GM12878 (cell line): ENCODE measurements around the gene PRKAR1A. TPM values are rescaled to one million over a fixed set of nuclear protein-coding genes. Genes with fewer than 3 reads are reported as not detected.

Source experiments
- ATAC-seq: fragments of 200-7000 bp; cut with Tn5 transposase; 3 replicates; pipeline ENCODE4 v1.9.1; 2020; ENCODE audit warnings: mild to moderate bottlenecking, moderate library complexity
- BruUV-seq: library from RNA; stranded (reverse); fragments of 400-500 nt; replicated peaks from 2 replicates; lab custom pipeline; 2021; lab: Mats Ljungman, UMichigan
- CTCF ChIA-PET: fragments of 300-600 bp; sonication (Branson Sonifier 250); formaldehyde crosslinking; extraction: SDS; loops from one replicate; lab custom pipeline; 2021; ENCODE audit warnings: inconsistent platforms; lab: Yijun Ruan, JAX
- POLR2A ChIA-PET: fragments of 350-600 bp; formaldehyde crosslinking; extraction: SDS; loops from one replicate; lab custom pipeline; 2021; ENCODE audit warnings: inconsistent platforms; lab: Charles Lee
- RAD21 ChIA-PET: fragments of 300-600 bp; sonication (Branson Sonifier 250); formaldehyde crosslinking; loops from one replicate; lab custom pipeline; 2023; ENCODE audit warnings: antibody characterized with exemption; ENCODE audit not compliant: unreplicated experiment; lab: Charles Lee
- SMC1A ChIA-PET: fragments of 300-600 bp; sonication (Branson Sonifier 250); formaldehyde crosslinking; loops from one replicate; lab custom pipeline; 2023; ENCODE audit not compliant: unreplicated experiment, uncharacterized antibody; lab: Charles Lee
- DNase-seq: peaks from one replicate; pipeline ENCODE4 v3.0.0-alpha.2; 2011; ENCODE audit warnings: low read depth, low spot score
- FAIRE-seq: peaks from 3 replicates; lab custom pipeline; 2011; peaks lifted over from hg19 to GRCh38; lab: Jason Lieb, UNC
- H2AFZ ChIP-seq: 2 replicates; pipeline ENCODE4 v1.6.0; 2011; ENCODE audit warnings: low read depth, low read length, control low read depth; ENCODE audit not compliant: control insufficient read depth
- H3K27ac ChIP-seq: 2 replicates; pipeline ENCODE4 v1.5.1; 2011; ENCODE audit warnings: control low read depth; ENCODE audit not compliant: control insufficient read depth, insufficient read depth
- H3K27me3 ChIP-seq, 2 experiments: replicated peaks in 1 of 2; 2 replicates each; pipeline versions ENCODE4 v1.6.0 to v1.6.1; 2011; ENCODE audit warnings: low read length in 1 of 2; ENCODE audit not compliant: control insufficient read depth in 2 of 2, insufficient read depth in 2 of 2
- H3K36me3 ChIP-seq, 2 experiments: 2 replicates each; pipeline ENCODE4 v1.5.1; 2011; ENCODE audit warnings: low read length in 1 of 2; ENCODE audit not compliant: control insufficient read depth in 2 of 2, insufficient read depth in 2 of 2
- H3K4me1 ChIP-seq: 2 replicates; pipeline ENCODE4 v1.6.1; 2011; ENCODE audit warnings: mild to moderate bottlenecking, low read length, moderate library complexity, mixed read lengths; ENCODE audit not compliant: control insufficient read depth, insufficient read depth
- H3K4me2 ChIP-seq: 2 replicates; pipeline ENCODE4 v1.6.0; 2011; ENCODE audit warnings: control low read depth; ENCODE audit not compliant: control insufficient read depth, insufficient read depth
- H3K4me3 ChIP-seq: fragments of 200-600 bp; sonication (generic); 2 replicates; pipeline ENCODE4 v1.5.1; 2016
- H3K79me2 ChIP-seq: 2 replicates; pipeline ENCODE4 v1.6.0; 2011; ENCODE audit warnings: low read length; ENCODE audit not compliant: control insufficient read depth, insufficient read depth
- H3K9ac ChIP-seq: 2 replicates; pipeline ENCODE4 v1.8.0; 2011; ENCODE audit warnings: low read length, control low read depth, mixed read lengths; ENCODE audit not compliant: control insufficient read depth, insufficient read depth
- H3K9me3 ChIP-seq: replicated peaks from 3 replicates; pipeline ENCODE4 v1.5.1; 2011; ENCODE audit warnings: mild to moderate bottlenecking, low read length; ENCODE audit not compliant: control insufficient read depth, insufficient read depth
- H4K20me1 ChIP-seq: 2 replicates; pipeline ENCODE4 v1.6.0; 2011; ENCODE audit not compliant: control insufficient read depth, insufficient read depth
- CHD4 ChIP-seq: fragments of 200-600 bp; sonication (generic); IDR thresholded peaks from 2 replicates; pipeline ENCODE4 v1.6.1; 2016; ENCODE audit warnings: mild to moderate bottlenecking
- FOXK2 ChIP-seq: fragments of 450-650 bp; IDR thresholded peaks from 2 replicates; pipeline ENCODE4 v1.6.1; 2017; ENCODE audit warnings: mild to moderate bottlenecking, moderate library complexity
- SP1 ChIP-seq: IDR thresholded peaks from one replicate; pipeline ENCODE4 v1.6.1; 2011; ENCODE audit warnings: low read depth, low read length
- TCF12 ChIP-seq: IDR thresholded peaks from 2 replicates; pipeline ENCODE4 v1.6.1; 2011; ENCODE audit warnings: low read depth, mild to moderate bottlenecking, low read length
- WGBS: methylation state at CpG from one replicate; pipeline ENCODE4 v1.1.6; 2016; ENCODE audit warnings: low lambda C conversion rate; ENCODE audit not compliant: insufficient replicate concordance, insufficient coverage; ENCODE audit errors: missing lambda C conversion rate; 5-methylcytosine and 5-hydroxymethylcytosine counted together
- in situ Hi-C: fragments of 300-500 bp; cut with MboI; formaldehyde crosslinking; loops from 9 replicates; pipeline ENCODE4 v1.14.3; 2018; ENCODE audit warnings: mixed read lengths
- intact Hi-C: fragments of 100-400 bp; cut with micrococcal nuclease; formaldehyde crosslinking; loops from one replicate; pipeline ENCODE4 v1.14.2; 2022; ENCODE audit not compliant: unreplicated experiment
- polyA plus RNA-seq, 11 experiments: library from polyadenylated mRNA; depleted of rRNA in 4 of 11; unstranded in 6 of 11; stranded (reverse) in 5 of 11; fragments of >200 nt; fragmentation: Nextera tagmentation in 4 of 11; fragmentation: Illumina TruSeq in 1 of 11; extraction: Ambion mirVana in 4 of 11; extraction: Trizol in 1 of 11; gene quantifications; 1 replicate in 1 of 11; 2 replicates in 10 of 11; pipeline versions ENCODE4 v1.2.1 to v1.2.3, GENCODE V29; 2011 to 2016; ENCODE audit warnings: inconsistent platforms in 2 of 11, missing spikeins in 2 of 11, low read depth in 1 of 11
- total RNA-seq, 4 experiments: library from RNA; depleted of rRNA in 3 of 4; stranded (reverse); fragments of >200 nt in 3 of 4; fragmentation: Illumina TruSeq in 1 of 4; extraction: Trizol in 1 of 4; gene quantifications; 2 replicates each; pipeline versions ENCODE4 v1.2.1 to v1.2.3, GENCODE V29; 2013 to 2021
- TF ChIP-seq, protein P1 (sequence below): fragments of 450-650 bp; IDR thresholded peaks from 2 replicates; pipeline ENCODE4 v1.6.1; 2016; ENCODE audit warnings: mild to moderate bottlenecking, moderate library complexity, borderline replicate concordance
- TF ChIP-seq, protein P2 (sequence below): fragments of 450-650 bp; formaldehyde crosslinking; IDR thresholded peaks from 2 replicates; pipeline ENCODE4 v1.4.0; 2022; ENCODE audit warnings: mild to moderate bottlenecking, moderate library complexity
- TF ChIP-seq, protein P3 (sequence below): IDR thresholded peaks from 2 replicates; pipeline ENCODE4 v1.6.1; 2011; ENCODE audit warnings: mild to moderate bottlenecking, low read depth, low read length, moderate library complexity; ENCODE audit not compliant: insufficient replicate concordance

The PRKAR1A gene
- total and polyA plus RNA-seq, 10 of the 15 experiments (the other 5 are each of a cell fraction or from before 2014, with no cell fraction given) = 29.1 to 200 (median 125) TPM

DNA sequence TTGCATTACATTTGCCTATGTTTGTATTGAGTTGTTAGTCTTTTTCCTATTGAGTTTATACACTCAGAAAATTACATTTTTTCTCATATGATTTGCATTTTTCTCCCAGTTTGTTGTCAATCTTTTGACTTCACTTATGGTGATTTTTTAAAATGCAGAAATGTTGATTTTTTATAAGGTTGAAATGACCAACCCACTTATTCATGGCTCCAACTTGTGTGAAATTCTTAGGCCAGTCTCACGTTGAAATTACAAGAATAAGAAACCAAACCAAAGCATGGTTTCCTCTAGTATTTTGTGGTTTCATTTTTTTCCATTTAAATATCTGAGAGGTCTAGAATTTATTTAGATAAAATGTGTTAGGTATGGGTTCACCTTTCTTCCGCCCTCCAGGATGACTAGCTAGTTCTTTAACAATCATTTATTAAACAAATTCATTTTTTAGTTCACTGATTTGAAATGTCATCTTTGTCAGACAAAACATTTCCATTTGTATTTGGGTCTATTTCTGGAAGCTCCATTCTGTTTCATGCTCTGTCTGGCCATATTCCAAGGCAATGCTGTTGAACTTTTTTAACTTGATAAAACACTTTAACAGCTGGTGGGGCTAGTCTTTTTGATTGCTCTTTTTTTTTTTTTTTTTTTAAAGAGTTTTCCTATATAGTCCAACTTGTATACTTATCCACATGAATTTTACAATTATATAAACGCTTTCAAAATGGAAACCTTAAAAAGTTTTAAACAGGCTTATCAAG, 48.9 kb downstream of the PRKAR1A start:
- FAIRE-seq (no peak), ATAC-seq (no peak), DNase-seq (no peak)
- Histone ChIP-seq H3K9ac (no peak overlapping the region), H3K27ac (no peak overlapping the region), H3K27me3 (no peaks in the 10 kb centered on the region), H3K36me3 (no peaks in the 10 kb centered on the region), H3K9me3 (no peaks in the 10 kb centered on the region), H3K4me1 (no peaks in the 10 kb centered on the region), H3K4me3 (no peak overlapping the region), H3K79me2 (no peaks in the 10 kb centered on the region), H4K20me1 (no peaks in the 10 kb centered on the region), H2AFZ (no peak overlapping the region), H3K4me2 (no peak overlapping the region)
- WGBS = 4% methylated on average over 3 of the region's 3 CpGs
- intact Hi-C loops = no loop called here
- POLR2A ChIA-PET = no interaction called here
- SMC1A ChIA-PET = no interaction called here
- RAD21 ChIA-PET = no interaction called here
- CTCF ChIA-PET = no interaction called here
- BruUV-seq = no TSS peak
- TF ChIP-seq, protein P1, sequence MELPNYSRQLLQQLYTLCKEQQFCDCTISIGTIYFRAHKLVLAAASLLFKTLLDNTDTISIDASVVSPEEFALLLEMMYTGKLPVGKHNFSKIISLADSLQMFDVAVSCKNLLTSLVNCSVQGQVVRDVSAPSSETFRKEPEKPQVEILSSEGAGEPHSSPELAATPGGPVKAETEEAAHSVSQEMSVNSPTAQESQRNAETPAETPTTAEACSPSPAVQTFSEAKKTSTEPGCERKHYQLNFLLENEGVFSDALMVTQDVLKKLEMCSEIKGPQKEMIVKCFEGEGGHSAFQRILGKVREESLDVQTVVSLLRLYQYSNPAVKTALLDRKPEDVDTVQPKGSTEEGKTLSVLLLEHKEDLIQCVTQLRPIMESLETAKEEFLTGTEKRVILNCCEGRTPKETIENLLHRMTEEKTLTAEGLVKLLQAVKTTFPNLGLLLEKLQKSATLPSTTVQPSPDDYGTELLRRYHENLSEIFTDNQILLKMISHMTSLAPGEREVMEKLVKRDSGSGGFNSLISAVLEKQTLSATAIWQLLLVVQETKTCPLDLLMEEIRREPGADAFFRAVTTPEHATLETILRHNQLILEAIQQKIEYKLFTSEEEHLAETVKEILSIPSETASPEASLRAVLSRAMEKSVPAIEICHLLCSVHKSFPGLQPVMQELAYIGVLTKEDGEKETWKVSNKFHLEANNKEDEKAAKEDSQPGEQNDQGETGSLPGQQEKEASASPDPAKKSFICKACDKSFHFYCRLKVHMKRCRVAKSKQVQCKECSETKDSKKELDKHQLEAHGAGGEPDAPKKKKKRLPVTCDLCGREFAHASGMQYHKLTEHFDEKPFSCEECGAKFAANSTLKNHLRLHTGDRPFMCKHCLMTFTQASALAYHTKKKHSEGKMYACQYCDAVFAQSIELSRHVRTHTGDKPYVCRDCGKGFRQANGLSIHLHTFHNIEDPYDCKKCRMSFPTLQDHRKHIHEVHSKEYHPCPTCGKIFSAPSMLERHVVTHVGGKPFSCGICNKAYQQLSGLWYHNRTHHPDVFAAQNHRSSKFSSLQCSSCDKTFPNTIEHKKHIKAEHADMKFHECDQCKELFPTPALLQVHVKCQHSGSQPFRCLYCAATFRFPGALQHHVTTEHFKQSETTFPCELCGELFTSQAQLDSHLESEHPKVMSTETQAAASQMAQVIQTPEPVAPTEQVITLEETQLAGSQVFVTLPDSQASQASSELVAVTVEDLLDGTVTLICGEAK = no peak
- TF ChIP-seq, protein P2, sequence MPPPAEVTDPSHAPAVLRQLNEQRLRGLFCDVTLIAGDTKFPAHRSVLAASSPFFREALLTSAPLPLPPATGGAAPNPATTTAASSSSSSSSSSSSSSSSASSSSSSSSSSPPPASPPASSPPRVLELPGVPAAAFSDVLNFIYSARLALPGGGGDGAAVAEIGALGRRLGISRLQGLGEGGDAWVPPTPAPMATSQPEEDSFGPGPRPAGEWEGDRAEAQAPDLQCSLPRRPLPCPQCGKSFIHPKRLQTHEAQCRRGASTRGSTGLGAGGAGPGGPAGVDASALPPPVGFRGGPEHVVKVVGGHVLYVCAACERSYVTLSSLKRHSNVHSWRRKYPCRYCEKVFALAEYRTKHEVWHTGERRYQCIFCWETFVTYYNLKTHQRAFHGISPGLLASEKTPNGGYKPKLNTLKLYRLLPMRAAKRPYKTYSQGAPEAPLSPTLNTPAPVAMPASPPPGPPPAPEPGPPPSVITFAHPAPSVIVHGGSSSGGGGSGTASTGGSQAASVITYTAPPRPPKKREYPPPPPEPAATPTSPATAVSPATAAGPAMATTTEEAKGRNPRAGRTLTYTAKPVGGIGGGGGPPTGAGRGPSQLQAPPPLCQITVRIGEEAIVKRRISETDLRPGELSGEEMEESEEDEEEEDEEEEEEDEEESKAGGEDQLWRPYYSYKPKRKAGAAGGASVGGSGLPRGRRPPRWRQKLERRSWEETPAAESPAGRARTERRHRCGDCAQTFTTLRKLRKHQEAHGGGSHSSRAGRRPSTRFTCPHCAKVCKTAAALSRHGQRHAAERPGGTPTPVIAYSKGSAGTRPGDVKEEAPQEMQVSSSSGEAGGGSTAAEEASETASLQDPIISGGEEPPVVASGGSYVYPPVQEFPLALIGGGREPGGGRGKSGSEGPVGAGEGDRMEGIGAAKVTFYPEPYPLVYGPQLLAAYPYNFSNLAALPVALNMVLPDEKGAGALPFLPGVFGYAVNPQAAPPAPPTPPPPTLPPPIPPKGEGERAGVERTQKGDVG (CRISPR knock-in tag) = no peak
- TF ChIP-seq, protein P3, sequence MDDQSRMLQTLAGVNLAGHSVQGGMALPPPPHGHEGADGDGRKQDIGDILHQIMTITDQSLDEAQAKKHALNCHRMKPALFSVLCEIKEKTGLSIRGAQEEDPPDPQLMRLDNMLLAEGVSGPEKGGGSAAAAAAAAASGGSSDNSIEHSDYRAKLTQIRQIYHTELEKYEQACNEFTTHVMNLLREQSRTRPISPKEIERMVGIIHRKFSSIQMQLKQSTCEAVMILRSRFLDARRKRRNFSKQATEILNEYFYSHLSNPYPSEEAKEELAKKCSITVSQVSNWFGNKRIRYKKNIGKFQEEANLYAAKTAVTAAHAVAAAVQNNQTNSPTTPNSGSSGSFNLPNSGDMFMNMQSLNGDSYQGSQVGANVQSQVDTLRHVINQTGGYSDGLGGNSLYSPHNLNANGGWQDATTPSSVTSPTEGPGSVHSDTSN = no peak
- TF ChIP-seq TCF12 (no peak), FOXK2 (no peak), SP1 (no peak), CHD4 (no peak)
- TF ChIP-seq, all 136 proteins: peak for 0
- in situ Hi-C loops = no loop called here
